ENCODE data around the gene DTYMK. TPM values are rescaled to one million over a fixed set of nuclear protein-coding genes. Genes with fewer than 3 reads are reported as not detected.
A peak's percentile ranks its signal among the peaks of the same experiment; 100 is the strongest.

The DTYMK gene
- total RNA-seq, 1 donor from 2014 or later, result 102 TPM

DNA sequence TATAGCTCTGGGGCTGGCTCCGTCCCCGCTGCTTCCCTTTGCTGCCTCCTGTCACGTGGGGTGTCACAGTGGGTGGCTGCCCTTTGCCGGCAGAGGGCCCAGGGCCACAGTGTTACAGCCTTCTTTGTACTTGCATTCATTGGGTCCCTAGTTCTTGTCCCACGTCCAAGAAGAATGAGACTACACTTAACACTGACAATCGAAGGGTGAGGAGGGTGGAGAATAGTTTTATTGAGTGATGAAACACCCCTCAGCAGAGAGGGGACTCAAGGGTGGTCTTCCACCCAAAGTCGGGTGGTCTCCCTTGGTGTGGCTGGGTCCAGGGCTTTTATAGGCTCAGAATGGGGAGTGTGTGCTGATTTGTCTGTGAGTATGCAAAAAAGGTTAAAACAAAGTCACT lies 47.2 kb downstream of the DTYMK start:
- no peak for DNase-seq (ENCODE audit: low read depth)
- TF ChIP-seq, protein P1, sequence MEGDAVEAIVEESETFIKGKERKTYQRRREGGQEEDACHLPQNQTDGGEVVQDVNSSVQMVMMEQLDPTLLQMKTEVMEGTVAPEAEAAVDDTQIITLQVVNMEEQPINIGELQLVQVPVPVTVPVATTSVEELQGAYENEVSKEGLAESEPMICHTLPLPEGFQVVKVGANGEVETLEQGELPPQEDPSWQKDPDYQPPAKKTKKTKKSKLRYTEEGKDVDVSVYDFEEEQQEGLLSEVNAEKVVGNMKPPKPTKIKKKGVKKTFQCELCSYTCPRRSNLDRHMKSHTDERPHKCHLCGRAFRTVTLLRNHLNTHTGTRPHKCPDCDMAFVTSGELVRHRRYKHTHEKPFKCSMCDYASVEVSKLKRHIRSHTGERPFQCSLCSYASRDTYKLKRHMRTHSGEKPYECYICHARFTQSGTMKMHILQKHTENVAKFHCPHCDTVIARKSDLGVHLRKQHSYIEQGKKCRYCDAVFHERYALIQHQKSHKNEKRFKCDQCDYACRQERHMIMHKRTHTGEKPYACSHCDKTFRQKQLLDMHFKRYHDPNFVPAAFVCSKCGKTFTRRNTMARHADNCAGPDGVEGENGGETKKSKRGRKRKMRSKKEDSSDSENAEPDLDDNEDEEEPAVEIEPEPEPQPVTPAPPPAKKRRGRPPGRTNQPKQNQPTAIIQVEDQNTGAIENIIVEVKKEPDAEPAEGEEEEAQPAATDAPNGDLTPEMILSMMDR (conservative IDR thresholded peaks at IDR 0.05; ENCODE audit: low read depth, low read length), result no peak
- no peak overlapping the region for H3K4me3 ChIP-seq (ENCODE audit: low read depth, low read length)

GRCh38 chr2:241638940-241639339 lies 47.7 kb downstream of the DTYMK start:
- TF ChIP-seq, protein P1 (conservative IDR thresholded peaks at IDR 0.05; ENCODE audit: low read depth, low read length), result no peak

GRCh38 chr2:241637795-241638660 lies 48.6 kb downstream of the DTYMK start:
- DNase-seq (ENCODE audit: low read depth), result no peak
- TF ChIP-seq, protein P1 (conservative IDR thresholded peaks at IDR 0.05; ENCODE audit: low read depth, low read length), result no peak
- H3K4me3 ChIP-seq (ENCODE audit: low read depth, low read length), result peak overlapping the region; percentile 94

More at GRCh38 chr2:241638940-241639339, 47.7 kb downstream of the DTYMK start:
- H3K4me3 ChIP-seq (ENCODE audit: low read depth, low read length), result peak overlapping the region; percentile 94
- no peak for DNase-seq (ENCODE audit: low read depth)

DNA sequence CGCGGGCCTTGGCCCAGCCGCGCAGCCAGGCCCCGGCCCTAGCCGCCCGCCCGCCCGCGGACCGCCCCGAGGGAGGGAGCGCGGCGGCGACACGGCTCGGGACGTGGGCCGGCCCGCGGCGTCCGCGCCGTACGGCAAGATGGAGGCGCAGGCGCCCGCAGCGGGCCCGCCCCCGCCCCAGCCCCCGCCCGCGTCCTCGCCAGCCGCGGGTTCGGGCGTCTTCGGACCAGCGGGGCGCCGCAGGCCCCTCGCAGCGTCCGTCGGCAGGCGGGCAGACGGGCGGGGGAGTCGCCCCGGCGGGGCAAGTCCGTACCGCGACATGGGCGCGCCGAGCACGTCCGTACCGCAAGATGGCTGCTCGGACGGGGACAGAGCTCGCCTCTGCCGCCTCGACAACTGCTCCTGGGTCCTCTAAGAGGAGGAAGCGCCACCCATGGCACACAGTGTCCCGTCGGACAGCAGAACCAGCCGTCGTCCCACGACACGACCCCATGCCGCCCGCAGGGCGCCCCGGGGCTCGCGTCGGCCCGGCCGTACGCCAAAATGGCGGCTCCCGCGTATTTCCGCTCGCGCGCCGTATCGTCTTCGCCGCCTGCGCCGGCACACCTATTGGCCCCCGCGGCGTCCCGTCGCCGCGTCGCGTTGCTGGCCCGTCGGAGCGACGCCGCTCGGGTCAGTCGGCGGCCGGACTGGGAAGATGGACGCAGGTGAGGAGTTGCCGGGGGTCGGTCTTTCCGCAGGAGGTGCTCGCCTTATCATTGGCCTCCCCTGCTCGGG lies 49.4 kb downstream of the DTYMK start, which contains the start of the genes ATG4B and THAP4:
TSS of gene ATG4B (plus strand) at position 676 of the 777 bp plus-strand sequence. CDS start at position 698, 22 bp downstream.
TSS of gene THAP4 (minus strand) at position 141 of the 777 bp plus-strand sequence. CDS start 141 bp downstream, outside the sequence.
- TF ChIP-seq, protein P1 (conservative IDR thresholded peaks at IDR 0.05; ENCODE audit: low read depth, low read length), result no peak
- peak within 1 kb of the TSS; percentile 94 for H3K4me3 ChIP-seq (ENCODE audit: low read depth, low read length)
- no peak for DNase-seq (ENCODE audit: low read depth)

DNA sequence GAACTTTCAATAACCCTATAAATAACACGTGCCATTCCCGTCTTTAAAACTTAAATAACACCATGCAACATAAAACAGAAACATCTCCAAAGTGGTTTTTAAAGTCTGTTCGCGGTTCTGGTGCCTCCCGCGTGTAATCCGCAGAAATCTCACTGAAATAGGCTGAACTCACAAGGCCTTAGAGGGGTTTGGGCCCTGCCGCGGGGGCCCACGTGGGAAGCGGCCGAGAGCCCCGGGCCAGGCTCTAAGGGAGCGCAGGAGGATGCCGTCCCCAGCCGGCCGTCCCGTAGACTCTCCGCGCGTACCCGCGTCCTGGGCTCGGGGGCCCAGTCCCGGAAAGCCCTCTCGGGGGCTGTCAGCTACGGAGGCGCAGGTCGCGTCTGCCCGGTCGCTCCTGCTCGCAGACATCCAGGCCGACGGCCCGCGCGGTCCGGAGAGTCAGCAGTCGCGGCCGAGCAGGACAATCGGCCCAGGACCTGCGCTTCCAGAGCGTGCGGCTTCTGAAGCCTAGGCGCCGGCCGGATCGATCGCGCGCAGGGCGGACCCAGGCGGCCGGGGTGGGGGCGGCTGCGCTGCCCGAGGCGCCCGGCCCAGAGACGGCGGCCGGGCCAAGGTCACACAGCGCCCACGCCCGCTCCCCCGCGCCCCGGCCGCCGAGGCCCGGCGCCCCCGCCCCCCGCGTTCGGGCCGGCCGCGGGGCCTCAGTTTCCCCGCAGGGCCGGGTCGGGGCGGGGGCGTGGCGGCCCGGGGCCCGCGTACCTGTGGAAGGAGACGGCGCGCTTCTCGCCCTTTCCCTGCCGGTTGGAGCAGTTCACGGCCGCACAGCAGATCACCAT lies 50.2 kb downstream of the DTYMK start:
- TF ChIP-seq, protein P1 (conservative IDR thresholded peaks at IDR 0.05; ENCODE audit: low read depth, low read length), result no peak
- no peak for DNase-seq (ENCODE audit: low read depth)
- peak overlapping the region; percentile 94 for H3K4me3 ChIP-seq (ENCODE audit: low read depth, low read length)

DNA sequence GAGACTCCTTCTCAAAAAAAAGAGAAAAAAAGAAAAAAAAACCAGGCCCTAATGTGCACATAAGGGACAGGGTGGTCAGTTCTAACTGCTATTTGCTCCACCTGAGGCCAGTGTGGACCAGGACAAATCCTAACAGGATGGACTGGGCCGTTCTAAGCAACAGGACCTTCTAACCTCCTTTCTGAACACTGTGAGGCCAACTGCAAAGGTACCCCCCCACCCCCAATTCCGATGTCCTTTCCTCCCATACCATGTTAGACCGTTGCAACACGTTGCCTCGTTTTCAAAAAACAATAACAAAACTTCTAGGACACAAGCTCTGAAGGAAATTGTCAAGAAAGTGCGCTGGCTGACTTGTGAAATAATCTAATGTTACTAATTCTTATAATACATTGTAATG lies 50.9 kb downstream of the DTYMK start:
- no peak for DNase-seq (ENCODE audit: low read depth)
- H3K4me3 ChIP-seq (ENCODE audit: low read depth, low read length), result peak overlapping the region; percentile 94
- TF ChIP-seq, protein P1 (conservative IDR thresholded peaks at IDR 0.05; ENCODE audit: low read depth, low read length), result no peak

Data from epithelial cell of proximal tubule (primary cell).